ENCODE measurements around the gene ELMO1.

ELMO1 gene

GRCh38 chr7:37471619-37472018 is 23.0 kb upstream of the ELMO1 start:
- DNase-seq = no peak

GRCh38 chr7:37467002-37467401 is 18.3 kb upstream of the ELMO1 start:
- no peak for DNase-seq

- no peak for DNase-seq
Measured at GRCh38 chr7:37462138-37462537, 13.5 kb upstream of the ELMO1 start.

- no peak for DNase-seq
Measured at GRCh38 chr7:37455081-37455480, 6.4 kb upstream of the ELMO1 start.

- DNase-seq = no peak
Measured at GRCh38 chr7:37452346-37452745, 3.7 kb upstream of the ELMO1 start.

- DNase-seq = no peak
Measured at GRCh38 chr7:37450035-37450434, 1.4 kb upstream of the ELMO1 start.

- no peak for DNase-seq
Measured at GRCh38 chr7:37449621-37450020, 957 bp upstream of the ELMO1 start.

- peak; percentile 46 for DNase-seq
Measured at GRCh38 chr7:37448011-37448635, 541 bp downstream of the ELMO1 start.

GRCh38 chr7:37446371-37446770 is 2.3 kb downstream of the ELMO1 start:
- DNase-seq = no peak

- no peak for DNase-seq
Measured at GRCh38 chr7:37445790-37446189, 2.9 kb downstream of the ELMO1 start.

GRCh38 chr7:37445064-37445723 is 3.5 kb downstream of the ELMO1 start:
- no peak for DNase-seq

- no peak for DNase-seq
Measured at GRCh38 chr7:37443627-37444026, 5.0 kb downstream of the ELMO1 start.

GRCh38 chr7:37442268-37442667 is 6.4 kb downstream of the ELMO1 start:
- DNase-seq = no peak

GRCh38 chr7:37441816-37442215 is 6.8 kb downstream of the ELMO1 start:
- DNase-seq = no peak

GRCh38 chr7:37441386-37441760 is 7.3 kb downstream of the ELMO1 start:
- no peak for DNase-seq

- peak; percentile 52 for DNase-seq
Measured at GRCh38 chr7:37440738-37441385, 7.8 kb downstream of the ELMO1 start.

GRCh38 chr7:37439653-37440026 is 9.0 kb downstream of the ELMO1 start:
- DNase-seq = no peak

- DNase-seq = no peak
Measured at GRCh38 chr7:37438906-37439652, 9.6 kb downstream of the ELMO1 start.

- no peak for DNase-seq
Measured at GRCh38 chr7:37435156-37435855, 13.4 kb downstream of the ELMO1 start.

- DNase-seq = no peak
Measured at GRCh38 chr7:37434529-37434928, 14.1 kb downstream of the ELMO1 start.

GRCh38 chr7:37433166-37433565 is 15.5 kb downstream of the ELMO1 start:
- DNase-seq = no peak

GRCh38 chr7:37432281-37432920 is 16.3 kb downstream of the ELMO1 start:
- peak; percentile 54 for DNase-seq

GRCh38 chr7:37431413-37431812 is 17.3 kb downstream of the ELMO1 start:
- no peak for DNase-seq
